ENCODE data around the gene LECT2. TPM values are rescaled to one million over a fixed set of nuclear protein-coding genes. Genes with fewer than 3 reads are reported as not detected.

The LECT2 gene
- total and polyA plus RNA-seq, 8 donors, result 0.69 to 2.0 (median 1.1) TPM; not detected in 2

DNA sequence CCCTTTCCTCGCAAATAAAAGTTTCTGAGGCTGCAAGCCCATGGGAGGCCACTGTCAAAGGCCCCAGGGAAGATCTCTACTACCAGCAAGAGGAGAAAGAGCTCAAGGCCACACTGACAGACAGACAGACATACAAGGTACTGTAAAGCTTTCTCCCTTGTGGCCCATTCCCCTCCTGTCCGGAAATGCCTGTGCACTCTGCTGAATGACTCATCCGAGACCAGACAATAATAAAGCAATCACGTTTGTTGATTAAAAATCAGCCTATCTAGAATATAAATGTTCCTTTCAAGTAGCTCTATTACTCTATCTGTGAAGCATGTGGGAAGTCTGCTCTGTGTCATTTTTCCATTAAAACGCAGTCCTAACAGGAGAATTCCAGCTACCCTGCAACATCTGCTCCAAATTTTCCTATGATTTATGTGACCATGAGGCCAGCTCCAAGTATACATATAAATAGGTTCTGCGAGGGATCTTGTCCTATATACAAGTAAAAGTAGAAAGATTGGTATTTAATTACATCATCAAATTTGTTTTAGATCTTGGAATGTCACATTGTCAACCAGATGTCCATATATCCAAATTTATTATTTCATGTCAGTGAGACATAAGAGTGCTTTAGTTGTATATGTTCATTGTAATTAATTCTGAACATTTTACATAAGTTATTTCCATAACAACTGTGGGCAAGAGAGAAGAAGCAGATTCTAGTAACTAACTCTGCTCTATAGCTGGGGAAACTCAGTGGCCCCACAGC is 39.3 kb upstream of the LECT2 start:
- H3K4me3 ChIP-seq, result no peak overlapping the region
- H3K27ac ChIP-seq, result peak overlapping the region in 1 of 2 donors; percentile 53
- H3K36me3 ChIP-seq, result no peaks in the 10 kb centered on the region
- peaks cover 4 to 8% of the 10 kb centered on the region in 2 donors for H3K4me1 ChIP-seq
- no peak for DNase-seq
- ATAC-seq, result peak; percentile 46
- H3K9me3 ChIP-seq, result no peaks in the 10 kb centered on the region
- intact Hi-C loops (cut with DNase I), result no loop called here
- H3K27me3 ChIP-seq, result peaks cover 0 to 6% of the 10 kb centered on the region in 2 donors
- TF ChIP-seq, protein P1, sequence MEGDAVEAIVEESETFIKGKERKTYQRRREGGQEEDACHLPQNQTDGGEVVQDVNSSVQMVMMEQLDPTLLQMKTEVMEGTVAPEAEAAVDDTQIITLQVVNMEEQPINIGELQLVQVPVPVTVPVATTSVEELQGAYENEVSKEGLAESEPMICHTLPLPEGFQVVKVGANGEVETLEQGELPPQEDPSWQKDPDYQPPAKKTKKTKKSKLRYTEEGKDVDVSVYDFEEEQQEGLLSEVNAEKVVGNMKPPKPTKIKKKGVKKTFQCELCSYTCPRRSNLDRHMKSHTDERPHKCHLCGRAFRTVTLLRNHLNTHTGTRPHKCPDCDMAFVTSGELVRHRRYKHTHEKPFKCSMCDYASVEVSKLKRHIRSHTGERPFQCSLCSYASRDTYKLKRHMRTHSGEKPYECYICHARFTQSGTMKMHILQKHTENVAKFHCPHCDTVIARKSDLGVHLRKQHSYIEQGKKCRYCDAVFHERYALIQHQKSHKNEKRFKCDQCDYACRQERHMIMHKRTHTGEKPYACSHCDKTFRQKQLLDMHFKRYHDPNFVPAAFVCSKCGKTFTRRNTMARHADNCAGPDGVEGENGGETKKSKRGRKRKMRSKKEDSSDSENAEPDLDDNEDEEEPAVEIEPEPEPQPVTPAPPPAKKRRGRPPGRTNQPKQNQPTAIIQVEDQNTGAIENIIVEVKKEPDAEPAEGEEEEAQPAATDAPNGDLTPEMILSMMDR (IDR thresholded peaks at IDR 0.05), result no peak

DNA sequence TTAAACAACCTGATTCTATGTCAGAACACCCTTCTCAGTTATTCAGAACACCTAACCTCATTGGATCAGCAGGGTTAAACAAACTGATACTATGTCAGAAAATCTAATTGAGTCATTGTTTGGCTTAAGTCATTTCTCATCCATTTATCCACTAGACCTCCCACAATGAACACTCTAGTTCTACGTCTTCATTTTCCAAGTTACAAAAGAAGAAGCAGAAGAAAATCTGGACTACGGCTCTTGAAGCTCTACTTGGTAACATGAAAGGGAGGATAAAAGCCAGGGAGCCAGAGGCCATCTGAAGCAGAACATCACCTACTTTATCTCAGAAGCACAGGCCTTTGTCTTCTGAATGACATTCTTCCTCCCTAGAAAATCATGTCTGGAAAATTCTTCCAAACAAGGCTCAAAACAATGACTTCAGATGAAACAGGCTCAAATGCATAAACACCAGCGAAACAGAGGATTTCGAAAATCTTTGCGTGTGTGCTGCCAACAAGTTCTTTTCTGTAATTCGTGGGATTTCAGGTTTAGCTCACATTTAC is 38.6 kb upstream of the LECT2 start:
- peak overlapping the region in 1 of 2 donors; percentile 53 for H3K27ac ChIP-seq
- DNase-seq, result no peak
- no peaks in the 10 kb centered on the region for H3K36me3 ChIP-seq
- H3K27me3 ChIP-seq, result peaks cover 0 to 6% of the 10 kb centered on the region in 2 donors
- TF ChIP-seq, protein P1 (IDR thresholded peaks at IDR 0.05), result no peak
- ATAC-seq, result no peak
- H3K9me3 ChIP-seq, result no peaks in the 10 kb centered on the region
- H3K4me1 ChIP-seq, result peaks cover 0 to 8% of the 10 kb centered on the region in 2 donors
- no peak overlapping the region for H3K4me3 ChIP-seq
- intact Hi-C loops (cut with DNase I), result no loop called here

DNA sequence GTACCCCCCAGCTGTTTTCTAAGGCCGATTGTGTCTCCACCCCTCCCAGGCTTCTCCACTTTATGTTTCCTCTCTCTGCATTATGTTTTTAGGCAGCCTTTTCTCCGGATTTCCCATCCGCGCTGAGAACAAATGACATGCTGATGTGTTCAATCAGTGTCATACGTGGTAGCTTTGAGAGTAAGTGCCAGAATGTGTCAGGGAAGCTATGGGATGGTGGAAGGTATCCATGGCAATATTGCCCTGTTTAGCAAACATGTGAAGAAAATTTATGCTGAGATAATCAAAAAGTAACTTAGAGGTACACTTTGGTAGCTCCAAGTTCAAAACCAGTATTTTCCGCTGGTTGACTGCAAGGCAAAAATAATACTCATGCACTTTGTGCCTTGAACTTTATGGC is 36.6 kb upstream of the LECT2 start:
- H3K27me3 ChIP-seq, result peaks cover 0 to 3% of the 10 kb centered on the region in 2 donors
- TF ChIP-seq, protein P1 (IDR thresholded peaks at IDR 0.05), result no peak
- DNase-seq (no peak), ATAC-seq (no peak)
- no peaks in the 10 kb centered on the region for H3K9me3 ChIP-seq
- H3K4me1 ChIP-seq, result peaks cover 0 to 8% of the 10 kb centered on the region in 2 donors
- no peak overlapping the region for H3K27ac ChIP-seq
- H3K36me3 ChIP-seq, result no peaks in the 10 kb centered on the region
- no peak overlapping the region for H3K4me3 ChIP-seq
- intact Hi-C loops (cut with DNase I), result no loop called here

DNA sequence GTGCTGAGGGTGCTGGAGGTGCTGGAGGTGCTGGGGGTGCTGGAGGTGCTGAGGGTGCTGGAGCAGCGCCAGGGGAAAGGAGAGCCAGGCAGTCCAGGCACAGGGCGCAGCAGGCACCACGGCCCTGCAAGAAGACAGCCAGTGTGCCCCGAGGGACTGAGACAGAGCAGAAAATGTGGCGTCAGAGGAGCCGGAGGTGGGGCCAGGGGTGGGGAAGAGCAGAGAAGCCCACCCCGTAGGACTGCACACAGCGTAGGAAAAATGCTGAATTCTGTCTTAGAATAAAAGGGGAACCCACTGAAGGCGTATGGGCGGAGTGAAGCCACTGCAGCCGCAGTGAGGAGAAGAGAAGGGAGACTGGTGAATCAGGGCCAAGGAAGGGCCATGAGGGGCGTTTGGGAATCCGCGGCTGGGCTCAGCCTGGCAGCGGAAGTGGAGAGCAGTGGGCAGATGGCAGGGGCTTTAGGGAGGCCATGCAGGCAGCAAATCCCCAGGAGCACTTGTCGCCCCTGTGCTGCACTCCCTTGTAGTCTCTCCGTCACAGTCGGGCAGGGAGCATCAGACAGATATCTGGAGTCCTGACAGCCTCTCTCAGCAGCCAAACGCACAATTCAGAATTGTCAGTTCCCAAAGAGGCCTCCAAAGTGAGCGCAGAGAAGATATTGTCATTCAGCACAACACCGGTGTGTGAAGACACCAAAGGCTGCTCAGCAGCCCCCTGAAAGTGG is 35.9 kb upstream of the LECT2 start:
- intact Hi-C loops (cut with DNase I), result no loop called here
- ATAC-seq, result peak; percentile 32
- Histone ChIP-seq H3K4me3 (no peak overlapping the region), H3K27ac (no peak overlapping the region), H3K4me1 (peaks cover 0 to 8% of the 10 kb centered on the region in 2 donors), H3K27me3 (no peaks in the 10 kb centered on the region), H3K36me3 (no peaks in the 10 kb centered on the region), H3K9me3 (no peaks in the 10 kb centered on the region)
- TF ChIP-seq, protein P1 (IDR thresholded peaks at IDR 0.05), result no peak
- no peak for DNase-seq

DNA sequence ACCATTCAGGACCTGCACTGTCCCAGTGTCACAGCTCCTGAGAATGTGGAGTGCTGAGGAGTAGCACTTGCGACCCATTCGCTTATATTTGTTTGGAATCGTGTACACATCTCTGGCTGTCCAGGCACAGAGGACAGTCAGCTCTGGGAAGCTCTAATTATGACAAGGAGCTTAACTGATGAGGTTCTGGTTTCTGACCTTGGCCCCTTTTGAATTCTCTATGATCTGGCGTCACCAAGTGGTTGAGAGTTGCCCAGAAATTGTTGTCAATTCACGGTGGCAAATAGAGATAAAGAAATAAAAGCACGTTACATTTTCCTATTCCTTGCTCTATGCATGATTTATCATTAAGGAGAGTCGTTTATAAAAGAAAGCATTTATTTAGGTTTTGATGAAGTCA is 34.9 kb upstream of the LECT2 start:
- H3K4me3 ChIP-seq, result no peak overlapping the region
- DNase-seq (no peak), ATAC-seq (no peak)
- no peaks in the 10 kb centered on the region for H3K27me3 ChIP-seq
- H3K9me3 ChIP-seq, result no peaks in the 10 kb centered on the region
- H3K36me3 ChIP-seq, result no peaks in the 10 kb centered on the region
- TF ChIP-seq, protein P1 (IDR thresholded peaks at IDR 0.05), result no peak
- H3K27ac ChIP-seq, result no peak overlapping the region
- intact Hi-C loops (cut with DNase I), result no loop called here
- H3K4me1 ChIP-seq, result peaks cover 0 to 8% of the 10 kb centered on the region in 2 donors
